Endothelial cell of umbilical vein (primary cell): ENCODE measurements around the gene SLC12A8. TPM values are rescaled to one million over a fixed set of nuclear protein-coding genes. Genes with fewer than 3 reads are reported as not detected.
A peak's percentile ranks its signal among the peaks of the same experiment; 100 is the strongest.

Source experiments
- BruUV-seq: library from RNA; stranded (reverse); fragments of 400-500 nt; replicated peaks from 2 replicates; lab custom pipeline; 2021; lab: Mats Ljungman, UMichigan
- CTCF ChIA-PET: fragments of 300-600, 350-600 bp; sonication (Branson Sonifier 250); formaldehyde crosslinking; loops from one replicate; lab custom pipeline; 2021; ENCODE audit warnings: antibody characterized with exemption, inconsistent platforms; lab: Charles Lee
- POLR2A ChIA-PET: fragments of 300-600, 350-600 bp; sonication (Branson Sonifier 250); formaldehyde crosslinking; loops from one replicate; lab custom pipeline; 2021; ENCODE audit warnings: antibody characterized with exemption, inconsistent platforms; lab: Charles Lee
- DNase-seq: peaks from one replicate; pipeline ENCODE4 v3.0.0-alpha.2; 2011; ENCODE audit warnings: low read depth, low spot score
- FAIRE-seq: peaks from 2 replicates; lab custom pipeline; 2011; peaks lifted over from hg19 to GRCh38; lab: Jason Lieb, UNC
- H2AFZ ChIP-seq: 2 replicates; pipeline ENCODE4 v1.6.0; 2012; ENCODE audit warnings: low read depth, low read length, control low read depth, inconsistent platforms
- H3K27ac ChIP-seq: 2 replicates; pipeline ENCODE4 v1.5.1; 2011; ENCODE audit warnings: low read depth, mild to moderate bottlenecking, control low read depth, low read length, moderate library complexity; ENCODE audit not compliant: insufficient read depth
- H3K27me3 ChIP-seq, 2 experiments: 2 replicates each; pipeline versions ENCODE4 v1.6.0 to v1.6.1; 2011; ENCODE audit warnings: low read length in 2 of 2, mixed read lengths in 1 of 2; ENCODE audit not compliant: control insufficient read depth in 2 of 2, insufficient read depth in 2 of 2
- H3K36me3 ChIP-seq, 2 experiments: 2 replicates in 1 of 2; 3 replicates in 1 of 2; pipeline ENCODE4 v1.5.1; 2011; ENCODE audit warnings: low read length in 2 of 2, mild to moderate bottlenecking in 1 of 2, moderate library complexity in 1 of 2; ENCODE audit not compliant: control insufficient read depth in 2 of 2, insufficient read depth in 2 of 2; ENCODE audit errors: extremely low read depth in 1 of 2
- H3K4me1 ChIP-seq: 3 replicates; pipeline ENCODE4 v1.5.1; 2011; ENCODE audit warnings: mild to moderate bottlenecking, low read length; ENCODE audit not compliant: control insufficient read depth, insufficient read depth; ENCODE audit errors: extremely low read depth
- H3K4me2 ChIP-seq: 2 replicates; pipeline ENCODE4 v1.6.1; 2011; ENCODE audit warnings: low read length, control low read depth, mixed read lengths; ENCODE audit not compliant: insufficient read depth
- H3K4me3 ChIP-seq, 3 experiments: fragments of 200-600 bp in 1 of 3; sonication (generic), shearing (Covaris generic) in 1 of 3; replicated peaks in 1 of 3; 2 replicates each; pipeline ENCODE4 v1.5.1; 2011 to 2016; ENCODE audit warnings: control low read depth in 3 of 3, low read length in 3 of 3, mild to moderate bottlenecking in 2 of 3, inconsistent platforms in 1 of 3, low read depth in 1 of 3, moderate library complexity in 1 of 3; ENCODE audit not compliant: insufficient read depth in 1 of 3
- H3K79me2 ChIP-seq: 2 replicates; pipeline ENCODE4 v1.6.0; 2012; ENCODE audit warnings: low read length, inconsistent platforms; ENCODE audit not compliant: control insufficient read depth, insufficient read depth
- H3K9ac ChIP-seq: replicated peaks from 2 replicates; pipeline ENCODE3; 2011; ENCODE audit warnings: low read length, control low read depth; ENCODE audit not compliant: insufficient read depth; ENCODE audit errors: extremely low read depth
- H3K9me1 ChIP-seq: replicated peaks from 3 replicates; pipeline ENCODE4 v1.6.0; 2011; ENCODE audit warnings: mild to moderate bottlenecking, low read length; ENCODE audit not compliant: control insufficient read depth, insufficient read depth; ENCODE audit errors: extremely low read depth
- H3K9me3 ChIP-seq: replicated peaks from 2 replicates; pipeline ENCODE4 v1.5.1; 2012; ENCODE audit warnings: low read length, inconsistent platforms; ENCODE audit not compliant: control insufficient read depth, insufficient read depth
- H4K20me1 ChIP-seq: replicated peaks from 2 replicates; pipeline ENCODE3; 2011; ENCODE audit warnings: mild to moderate bottlenecking, low read length; ENCODE audit not compliant: control insufficient read depth, insufficient read depth; ENCODE audit errors: extremely low read depth
- EZH2 ChIP-seq: IDR thresholded peaks from 2 replicates; pipeline ENCODE4 v1.6.1; 2012; ENCODE audit warnings: borderline replicate concordance, low read depth, mild to moderate bottlenecking, moderate library complexity, low read length, inconsistent platforms; ENCODE audit not compliant: severe bottlenecking
- FOS ChIP-seq: IDR thresholded peaks from 2 replicates; pipeline ENCODE4 v1.6.1; 2011; ENCODE audit warnings: mild to moderate bottlenecking, low read length, moderate library complexity, borderline replicate concordance; ENCODE audit not compliant: insufficient read depth
- GATA2 ChIP-seq: IDR thresholded peaks from 2 replicates; pipeline ENCODE4 v1.7.0; 2011; ENCODE audit warnings: low read depth, mild to moderate bottlenecking, moderate library complexity, mixed read lengths, low read length; ENCODE audit not compliant: insufficient read length, insufficient read depth
- JUN ChIP-seq: IDR thresholded peaks from 2 replicates; pipeline ENCODE4 v1.6.1; 2011; ENCODE audit warnings: borderline replicate concordance, low read depth; ENCODE audit not compliant: insufficient read length, insufficient read depth
- MYC ChIP-seq: IDR thresholded peaks from one replicate; pipeline ENCODE4 v1.6.1; 2011; ENCODE audit warnings: mild to moderate bottlenecking, low read depth, low read length
- POLR2A ChIP-seq: IDR thresholded peaks from 2 replicates; pipeline ENCODE4 v1.6.1; 2012; ENCODE audit warnings: low read depth, mild to moderate bottlenecking, control low read depth, low read length
- POLR2AphosphoS5 ChIP-seq: IDR thresholded peaks from 2 replicates; pipeline ENCODE4 v1.6.1; 2012; ENCODE audit warnings: low read depth, mild to moderate bottlenecking, control low read depth, low read length, moderate library complexity; ENCODE audit not compliant: insufficient read depth
- dilution Hi-C: fragments of 300-500 bp; cut with MboI; formaldehyde crosslinking; loops from one replicate; pipeline ENCODE4 v1.15.0; 2019; ENCODE audit warnings: low sequenced_read_pairs; ENCODE audit not compliant: extremely low pct_ligation_motif_present
- intact Hi-C: fragments of 100-400 bp; cut with micrococcal nuclease; formaldehyde crosslinking; loops from one replicate; pipeline ENCODE4 v1.10.0; 2022
- polyA plus RNA-seq, 4 experiments: library from polyadenylated mRNA; depleted of rRNA in 3 of 4; stranded (reverse) in 3 of 4; unstranded in 1 of 4; fragments of >200 nt; gene quantifications; 2 replicates each; pipeline versions ENCODE4 v1.2.1 to v1.2.3, GENCODE V29; 2011 to 2012; ENCODE audit warnings: missing spikeins in 1 of 4
- total RNA-seq: library from RNA; stranded (reverse); gene quantifications from 2 replicates; pipeline ENCODE4 v1.2.3, GENCODE V29; 2021
- TF ChIP-seq, protein P1 (sequence below), 2 donors: IDR thresholded peaks; 1 replicate in 1 of 2; 2 replicates in 1 of 2; pipeline ENCODE4 v1.5.1; 2011; ENCODE audit warnings: low read length in 2 of 2, mild to moderate bottlenecking in 2 of 2, moderate library complexity in 2 of 2, control low read depth in 1 of 2, inconsistent platforms in 1 of 2, low read depth in 1 of 2; ENCODE audit not compliant: insufficient read depth in 1 of 2; ENCODE audit errors: extremely low read depth in 1 of 2
- TF ChIP-seq, protein P2 (sequence below): IDR thresholded peaks from 2 replicates; pipeline ENCODE4 v1.6.1; 2011; ENCODE audit not compliant: insufficient read depth, insufficient read length

The SLC12A8 gene
- total and polyA plus RNA-seq, 2 donors (not counting 3 experiments of a cell fraction or from before 2014, with no cell fraction given), result 0.86 to 0.90 TPM

- no peak for FAIRE-seq
- TF ChIP-seq EZH2 (no peak), POLR2A (no peak)
- ChIA-PET POLR2A (no interaction called here), CTCF (no interaction called here)
- BruUV-seq, result no TSS peak
- H3K79me2 ChIP-seq, result no peaks in the 10 kb centered on the region
- no peak for DNase-seq
- H3K9me3 ChIP-seq, result no peaks in the 10 kb centered on the region
- H4K20me1 ChIP-seq, result no peaks in the 10 kb centered on the region
- no peaks in the 10 kb centered on the region for H3K36me3 ChIP-seq
- intact Hi-C loops, result loop anchor here (5.0 kb wide), 2 partner anchors 82 to 233 kb away; partner anchors contain the start of gene ZNF148
- H3K27ac ChIP-seq, result no peak overlapping the region
- no peaks in the 10 kb centered on the region for H3K9me1 ChIP-seq
- dilution Hi-C loops, result no loop called here
- no peak overlapping the region for H3K9ac ChIP-seq
- peaks cover 19% of the 10 kb centered on the region for H3K4me1 ChIP-seq
- no peak overlapping the region for H3K4me2 ChIP-seq
- no peak overlapping the region for H3K4me3 ChIP-seq
- no peaks in the 10 kb centered on the region for H3K27me3 ChIP-seq
- no peak overlapping the region for H2AFZ ChIP-seq
These were observed 67.8 kb downstream of the SLC12A8 start for GRCh38 chr3:125144653-125145314.

- dilution Hi-C loops (no loop called here), intact Hi-C loops (loop anchor here (5.0 kb wide), 2 partner anchors 82 to 233 kb away; partner anchors contain the start of gene ZNF148)
- FAIRE-seq (no peak), DNase-seq (peak; percentile 24)
- ChIA-PET CTCF (no interaction called here), POLR2A (no interaction called here)
- Histone ChIP-seq H3K36me3 (no peaks in the 10 kb centered on the region), H3K27ac (no peak overlapping the region), H3K9me3 (no peaks in the 10 kb centered on the region), H3K4me2 (no peak overlapping the region), H4K20me1 (no peaks in the 10 kb centered on the region), H3K79me2 (no peaks in the 10 kb centered on the region), H3K9me1 (no peaks in the 10 kb centered on the region), H2AFZ (no peak overlapping the region), H3K9ac (no peak overlapping the region), H3K4me3 (no peak overlapping the region), H3K27me3 (no peaks in the 10 kb centered on the region), H3K4me1 (peaks cover 19% of the 10 kb centered on the region)
- TF ChIP-seq FOS (no peak), POLR2A (no peak), GATA2 (no peak), JUN (no peak), EZH2 (no peak), MYC (no peak), POLR2AphosphoS5 (no peak)
- TF ChIP-seq, protein P1, sequence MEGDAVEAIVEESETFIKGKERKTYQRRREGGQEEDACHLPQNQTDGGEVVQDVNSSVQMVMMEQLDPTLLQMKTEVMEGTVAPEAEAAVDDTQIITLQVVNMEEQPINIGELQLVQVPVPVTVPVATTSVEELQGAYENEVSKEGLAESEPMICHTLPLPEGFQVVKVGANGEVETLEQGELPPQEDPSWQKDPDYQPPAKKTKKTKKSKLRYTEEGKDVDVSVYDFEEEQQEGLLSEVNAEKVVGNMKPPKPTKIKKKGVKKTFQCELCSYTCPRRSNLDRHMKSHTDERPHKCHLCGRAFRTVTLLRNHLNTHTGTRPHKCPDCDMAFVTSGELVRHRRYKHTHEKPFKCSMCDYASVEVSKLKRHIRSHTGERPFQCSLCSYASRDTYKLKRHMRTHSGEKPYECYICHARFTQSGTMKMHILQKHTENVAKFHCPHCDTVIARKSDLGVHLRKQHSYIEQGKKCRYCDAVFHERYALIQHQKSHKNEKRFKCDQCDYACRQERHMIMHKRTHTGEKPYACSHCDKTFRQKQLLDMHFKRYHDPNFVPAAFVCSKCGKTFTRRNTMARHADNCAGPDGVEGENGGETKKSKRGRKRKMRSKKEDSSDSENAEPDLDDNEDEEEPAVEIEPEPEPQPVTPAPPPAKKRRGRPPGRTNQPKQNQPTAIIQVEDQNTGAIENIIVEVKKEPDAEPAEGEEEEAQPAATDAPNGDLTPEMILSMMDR (IDR thresholded peaks at IDR 0.05; ENCODE audit: extremely low read depth in 1 of 2, insufficient read depth in 1 of 2, low read depth in 1 of 2, low read length in 2 of 2), result no peak
- TF ChIP-seq, protein P2, sequence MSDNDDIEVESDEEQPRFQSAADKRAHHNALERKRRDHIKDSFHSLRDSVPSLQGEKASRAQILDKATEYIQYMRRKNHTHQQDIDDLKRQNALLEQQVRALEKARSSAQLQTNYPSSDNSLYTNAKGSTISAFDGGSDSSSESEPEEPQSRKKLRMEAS, result no peak
- BruUV-seq, result no TSS peak
These were observed 68.4 kb downstream of the SLC12A8 start for GRCh38 chr3:125143982-125144652.
